GM20000 (cell line): ENCODE results near the gene LARGE1.
A peak's percentile ranks its signal among the peaks of the same experiment; 100 is the strongest.

Experiments used
- DNase-seq: peaks from one replicate; pipeline ENCODE4 v3.0.0; 2012; ENCODE audit warnings: low spot score
- CTCF ChIP-seq: IDR thresholded peaks from 2 replicates; pipeline ENCODE4 v1.5.1; 2012; ENCODE audit warnings: mild to moderate bottlenecking, control low read depth; ENCODE audit errors: extremely low read depth, missing control alignments

The LARGE1 gene

GRCh38 chr22:33303099-33303498, 617.2 kb downstream of the LARGE1 start:
- DNase-seq = no peak
- no peak for TF ChIP-seq CTCF

- TF ChIP-seq CTCF = no peak
- no peak for DNase-seq
Observed at GRCh38 chr22:33302549-33302948, 617.7 kb downstream of the LARGE1 start.

- TF ChIP-seq CTCF = peak; percentile 87
- DNase-seq = peak; percentile 65
Observed at GRCh38 chr22:33302049-33302545, 618.2 kb downstream of the LARGE1 start.

- TF ChIP-seq CTCF = no peak
- no peak for DNase-seq
Observed at GRCh38 chr22:33300165-33300564, 620.1 kb downstream of the LARGE1 start.

GRCh38 chr22:33299245-33299956, 620.9 kb downstream of the LARGE1 start:
- DNase-seq = peak; percentile 79
- no peak for TF ChIP-seq CTCF

GRCh38 chr22:33296941-33297340, 623.3 kb downstream of the LARGE1 start:
- no peak for TF ChIP-seq CTCF
- DNase-seq = no peak

GRCh38 chr22:33288078-33288477, 632.2 kb downstream of the LARGE1 start:
- DNase-seq = no peak
- no peak for TF ChIP-seq CTCF
